PC-3 (cell line): ENCODE measurements around the gene SMPD4.

Experiments
- CTCF ChIP-seq: fragments of 300-600 bp; sonication (generic); conservative IDR thresholded peaks from 2 replicates; pipeline ENCODE4 v1.5.1; 2017; ENCODE audit warnings: antibody characterized with exemption, low read depth, mild to moderate bottlenecking, low read length
- EZH2 ChIP-seq: fragments of 300-600 bp; sonication (generic); IDR thresholded peaks from one replicate; pipeline ENCODE4 v1.6.1; 2017; ENCODE audit warnings: antibody characterized with exemption, mild to moderate bottlenecking, low read length; ENCODE audit not compliant: unreplicated experiment

GRCh38 chr2:130185896-130186295 is 4.5 kb upstream of the SMPD4 start:
- TF ChIP-seq CTCF, result no peak
- TF ChIP-seq EZH2, result no peak
